RKO (cell line): ENCODE measurements around the gene MPDZ.

Experiments used
- DNase-seq: peaks from one replicate; pipeline ENCODE4 v3.0.0-alpha.2; 2016; ENCODE audit warnings: low spot score

MPDZ gene, protein sequence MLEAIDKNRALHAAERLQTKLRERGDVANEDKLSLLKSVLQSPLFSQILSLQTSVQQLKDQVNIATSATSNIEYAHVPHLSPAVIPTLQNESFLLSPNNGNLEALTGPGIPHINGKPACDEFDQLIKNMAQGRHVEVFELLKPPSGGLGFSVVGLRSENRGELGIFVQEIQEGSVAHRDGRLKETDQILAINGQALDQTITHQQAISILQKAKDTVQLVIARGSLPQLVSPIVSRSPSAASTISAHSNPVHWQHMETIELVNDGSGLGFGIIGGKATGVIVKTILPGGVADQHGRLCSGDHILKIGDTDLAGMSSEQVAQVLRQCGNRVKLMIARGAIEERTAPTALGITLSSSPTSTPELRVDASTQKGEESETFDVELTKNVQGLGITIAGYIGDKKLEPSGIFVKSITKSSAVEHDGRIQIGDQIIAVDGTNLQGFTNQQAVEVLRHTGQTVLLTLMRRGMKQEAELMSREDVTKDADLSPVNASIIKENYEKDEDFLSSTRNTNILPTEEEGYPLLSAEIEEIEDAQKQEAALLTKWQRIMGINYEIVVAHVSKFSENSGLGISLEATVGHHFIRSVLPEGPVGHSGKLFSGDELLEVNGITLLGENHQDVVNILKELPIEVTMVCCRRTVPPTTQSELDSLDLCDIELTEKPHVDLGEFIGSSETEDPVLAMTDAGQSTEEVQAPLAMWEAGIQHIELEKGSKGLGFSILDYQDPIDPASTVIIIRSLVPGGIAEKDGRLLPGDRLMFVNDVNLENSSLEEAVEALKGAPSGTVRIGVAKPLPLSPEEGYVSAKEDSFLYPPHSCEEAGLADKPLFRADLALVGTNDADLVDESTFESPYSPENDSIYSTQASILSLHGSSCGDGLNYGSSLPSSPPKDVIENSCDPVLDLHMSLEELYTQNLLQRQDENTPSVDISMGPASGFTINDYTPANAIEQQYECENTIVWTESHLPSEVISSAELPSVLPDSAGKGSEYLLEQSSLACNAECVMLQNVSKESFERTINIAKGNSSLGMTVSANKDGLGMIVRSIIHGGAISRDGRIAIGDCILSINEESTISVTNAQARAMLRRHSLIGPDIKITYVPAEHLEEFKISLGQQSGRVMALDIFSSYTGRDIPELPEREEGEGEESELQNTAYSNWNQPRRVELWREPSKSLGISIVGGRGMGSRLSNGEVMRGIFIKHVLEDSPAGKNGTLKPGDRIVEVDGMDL (N-terminal part only)

DNA sequence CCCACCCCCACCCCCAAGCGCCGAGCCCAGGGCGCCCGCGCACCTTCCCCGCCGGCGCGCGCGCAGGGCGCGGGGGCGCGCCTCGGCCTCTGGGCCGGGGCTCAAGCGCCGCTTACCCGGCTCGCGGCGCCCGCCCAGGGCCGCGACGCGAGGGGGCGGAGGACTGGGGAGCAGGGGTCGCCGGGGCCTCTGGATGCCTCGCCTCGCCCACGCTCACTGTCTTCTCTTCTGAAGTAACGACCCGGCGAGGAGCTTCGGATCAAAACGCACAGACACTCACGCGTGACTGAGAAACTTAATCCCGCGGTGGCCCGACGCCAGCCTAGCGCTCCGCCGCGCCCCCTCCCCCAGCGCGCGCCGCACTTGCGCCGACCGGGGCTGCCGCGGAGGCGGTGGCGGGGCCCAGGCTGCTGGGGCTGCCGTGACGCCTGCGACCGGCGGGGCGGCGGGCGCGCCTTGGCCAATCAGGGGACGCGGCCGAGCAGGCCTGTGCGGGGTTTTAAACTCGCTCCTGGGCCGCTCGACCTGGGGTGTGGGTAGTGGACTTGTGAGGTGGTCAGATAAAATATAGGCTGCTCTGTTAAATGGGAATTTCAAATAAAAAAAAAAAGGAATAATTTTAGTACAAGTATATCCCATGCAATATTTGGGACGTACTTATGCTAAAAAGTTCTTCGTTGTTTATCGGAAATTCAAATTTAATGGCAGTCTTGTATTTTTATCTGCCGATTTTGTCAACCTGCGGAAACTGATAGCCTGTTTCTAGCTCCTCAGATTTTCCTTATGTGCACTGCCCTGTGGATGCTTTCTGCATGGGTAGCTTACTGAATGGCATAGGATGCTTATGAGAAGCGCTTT lies at the start of gene MPDZ:
TSS of gene MPDZ (minus strand) at position 409 of the 858 bp plus-strand sequence. CDS start 29,377 bp downstream, outside the sequence.
- no peak for DNase-seq

DNA sequence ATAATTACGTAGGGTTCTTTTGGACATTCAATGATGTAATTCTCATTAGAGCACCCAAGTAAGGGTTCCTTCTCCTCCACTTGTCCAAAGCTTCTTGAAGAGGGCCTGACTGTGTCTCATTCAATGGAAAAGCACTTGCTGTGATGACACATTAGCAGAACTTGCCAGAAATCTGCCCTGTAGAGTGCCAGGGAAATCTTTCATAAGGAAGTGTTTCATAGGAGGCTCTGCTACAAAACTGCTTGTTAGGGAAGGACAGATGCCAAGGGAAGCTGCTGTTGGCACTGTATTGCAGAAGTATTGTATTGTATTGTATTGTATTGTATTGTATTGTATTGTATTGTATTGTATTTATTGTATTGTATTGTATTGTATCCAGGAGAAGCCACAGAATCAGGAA lies 45.5 kb upstream of the MPDZ start:
- DNase-seq, result no peak

DNA sequence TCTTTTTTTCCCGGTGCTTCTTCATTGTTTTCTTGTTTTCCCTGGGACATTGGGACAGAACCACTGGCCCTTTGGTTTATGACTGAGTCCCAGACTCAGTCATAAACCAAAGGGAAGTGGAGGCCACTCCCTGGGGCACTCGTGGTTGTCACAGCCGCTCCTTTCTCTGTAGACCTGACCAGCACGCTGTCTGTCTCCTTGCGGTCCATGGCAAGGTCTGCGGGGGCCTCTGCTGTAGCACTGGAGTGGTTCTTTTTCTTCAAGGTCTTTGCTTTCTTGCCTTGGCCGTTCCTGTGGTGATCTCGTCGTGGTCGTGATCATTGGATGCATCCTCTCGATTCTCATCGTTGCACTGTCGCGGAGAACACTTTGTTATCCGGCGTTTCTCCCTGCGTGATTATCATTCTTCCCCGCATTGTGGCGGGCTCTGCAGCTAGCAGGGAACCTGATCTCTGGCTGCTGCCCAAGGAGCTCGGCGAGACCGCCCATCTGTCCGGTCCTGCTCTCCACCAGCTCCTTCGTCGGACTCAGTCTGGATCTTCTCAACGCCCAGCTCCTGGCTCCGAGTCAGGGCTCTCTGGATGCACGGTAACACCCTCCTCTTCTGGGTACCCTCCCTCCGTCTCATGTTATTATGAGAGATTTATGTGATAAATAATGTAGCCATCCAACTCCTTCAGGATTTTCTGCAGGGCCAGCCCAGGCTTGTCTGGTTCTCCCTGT lies 43.5 kb upstream of the MPDZ start:
- DNase-seq, result no peak

DNA sequence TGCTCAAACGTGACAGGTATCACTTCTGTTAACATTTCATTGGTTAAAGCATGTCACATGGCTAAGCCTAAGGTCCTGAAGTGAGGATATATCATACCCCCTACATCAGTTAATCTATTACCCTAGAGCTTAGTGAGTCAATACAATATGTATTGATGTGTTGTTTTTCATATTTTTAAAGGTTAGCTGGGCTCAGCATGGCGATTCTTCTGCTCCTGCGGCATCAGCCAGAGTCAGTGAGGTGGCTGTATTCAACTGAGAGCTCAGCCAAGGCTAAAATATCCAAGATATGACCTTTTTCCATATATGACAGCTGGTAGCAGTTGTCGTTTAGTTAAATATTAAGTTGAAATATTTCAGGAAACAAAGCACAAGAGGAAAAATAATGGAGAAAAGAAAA lies 38.5 kb upstream of the MPDZ start:
- no peak for DNase-seq

DNA sequence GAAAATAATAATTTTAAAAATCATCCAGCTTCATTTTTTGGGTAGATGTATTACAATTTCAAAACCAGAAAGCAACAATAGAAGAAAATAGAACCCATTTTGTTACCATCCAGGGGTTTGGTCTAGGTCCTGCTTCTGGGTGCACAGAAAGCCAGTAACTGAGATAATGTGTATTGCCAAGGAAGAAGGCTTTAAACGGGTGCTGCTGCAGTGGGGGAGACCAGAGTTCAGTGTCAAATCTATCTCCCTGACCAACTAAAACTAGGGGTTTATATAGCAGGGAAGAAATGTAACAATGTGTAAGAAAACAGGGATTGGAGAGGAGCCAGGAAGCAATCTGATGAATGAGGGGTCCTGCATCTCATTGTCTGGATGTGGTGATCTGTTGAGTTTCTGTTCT lies 17.5 kb upstream of the MPDZ start:
- DNase-seq, result no peak

DNA sequence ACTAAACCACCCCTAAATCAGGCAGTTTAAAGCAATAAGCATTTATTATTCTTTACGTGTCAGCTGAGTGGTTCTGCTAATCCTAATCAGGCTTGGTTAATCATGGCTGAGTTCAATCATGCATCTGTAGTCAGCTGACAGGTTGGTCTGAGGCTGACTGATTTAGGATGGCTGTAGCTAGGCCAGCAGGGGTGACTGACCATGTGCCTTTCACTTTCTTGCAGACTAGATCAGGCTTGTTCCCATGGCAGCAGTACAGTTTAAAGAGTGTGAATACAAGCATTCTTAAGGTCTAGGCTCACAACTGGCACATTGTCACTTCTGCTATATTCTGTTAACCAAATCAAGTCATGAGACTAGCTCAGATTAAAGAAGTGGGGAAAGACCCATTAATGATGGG lies 16.1 kb upstream of the MPDZ start:
- no peak for DNase-seq

DNA sequence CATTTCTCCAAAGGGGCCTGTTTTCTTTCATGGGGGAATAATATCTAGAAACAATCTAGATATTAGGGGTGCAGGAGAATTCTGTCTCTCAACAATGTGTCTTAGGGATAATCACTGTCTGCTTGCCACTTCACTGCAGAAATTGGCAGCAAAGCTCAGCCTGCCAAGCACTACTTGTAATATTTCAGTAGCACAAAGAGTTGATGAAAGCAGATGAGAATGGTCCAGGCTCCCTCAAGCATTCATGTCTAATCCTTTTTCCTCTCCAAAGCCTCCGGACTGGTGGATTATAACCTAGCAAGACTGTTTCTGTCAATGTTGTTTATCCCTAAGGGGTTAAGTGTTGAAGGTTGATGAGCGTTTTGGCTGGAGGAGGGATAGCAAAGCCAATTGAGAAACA lies 13.3 kb upstream of the MPDZ start:
- DNase-seq, result no peak

DNA sequence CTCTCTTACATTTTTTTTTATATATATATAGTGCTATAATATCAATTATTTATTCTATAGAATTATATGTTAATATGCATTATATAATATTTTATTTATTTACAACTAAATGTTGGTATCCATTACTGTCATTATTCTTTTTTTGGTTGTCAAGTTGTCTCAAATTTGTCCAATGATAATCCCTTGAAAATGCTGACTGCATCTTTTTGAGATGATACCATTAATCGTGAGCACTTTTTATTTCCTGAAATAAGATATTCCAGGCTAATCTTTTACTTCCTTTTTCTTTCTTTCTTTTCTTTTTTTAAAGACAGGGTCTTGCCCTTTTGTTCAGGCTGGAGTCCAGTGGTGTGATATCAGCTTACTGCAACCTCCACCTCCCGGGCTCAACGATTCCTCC lies 12.7 kb upstream of the MPDZ start:
- DNase-seq, result no peak

DNA sequence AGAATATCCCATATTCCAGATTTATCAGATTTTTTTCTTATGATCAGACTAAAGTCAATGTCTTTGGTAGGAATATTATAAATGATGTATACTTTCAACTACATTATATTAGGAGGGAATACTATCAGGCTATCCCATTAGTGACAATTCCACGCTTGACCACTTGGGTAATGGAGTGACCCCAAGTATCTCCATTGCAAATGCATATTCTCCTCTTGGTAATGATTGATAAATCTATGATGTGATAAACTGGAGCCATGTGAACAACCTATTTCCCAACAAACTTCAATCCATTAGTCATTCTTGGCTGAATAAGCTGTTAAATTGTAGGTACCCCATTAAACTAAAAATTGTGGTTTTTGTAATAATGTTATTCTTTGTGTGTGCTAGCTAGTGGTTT lies 12.2 kb upstream of the MPDZ start:
- DNase-seq, result no peak

DNA sequence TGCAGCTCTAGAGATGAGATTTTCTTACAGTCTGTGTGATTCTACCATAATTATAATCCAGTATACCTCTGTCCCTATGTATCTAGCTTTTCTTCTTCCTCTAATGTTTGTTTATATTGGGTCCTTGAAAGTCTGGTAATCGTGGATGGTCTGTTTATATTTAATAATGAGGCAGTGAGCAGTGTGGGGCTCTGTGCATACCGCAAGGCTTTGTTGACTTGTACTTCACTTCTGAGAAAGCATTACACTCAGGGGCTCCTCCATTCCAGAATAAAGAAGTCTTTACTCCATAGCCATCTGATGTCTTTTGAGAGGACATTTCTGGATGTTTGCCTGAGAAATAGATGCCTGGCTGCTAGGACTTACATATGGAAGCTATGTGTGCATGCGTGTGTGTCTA lies 4.5 kb upstream of the MPDZ start:
- no peak for DNase-seq

DNA sequence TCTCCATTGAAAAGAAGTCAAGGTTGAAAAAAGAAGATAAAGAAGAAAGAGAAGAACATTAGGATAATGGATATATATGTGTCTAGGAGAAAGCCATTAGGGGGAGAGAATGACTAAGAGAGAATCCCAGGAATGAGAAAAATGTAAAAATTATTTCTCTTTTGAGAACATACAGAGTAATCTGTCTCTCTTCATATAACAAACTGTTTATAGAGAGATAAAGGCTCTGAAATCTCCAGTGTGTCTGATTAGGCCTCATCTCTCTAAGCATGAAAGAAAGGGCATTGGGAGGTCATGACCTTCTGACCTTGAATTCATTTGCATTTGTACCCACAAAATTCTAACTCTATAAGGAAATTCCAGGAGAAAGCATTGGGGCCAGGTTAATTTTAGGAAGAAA lies 3.5 kb upstream of the MPDZ start:
- DNase-seq, result no peak

DNA sequence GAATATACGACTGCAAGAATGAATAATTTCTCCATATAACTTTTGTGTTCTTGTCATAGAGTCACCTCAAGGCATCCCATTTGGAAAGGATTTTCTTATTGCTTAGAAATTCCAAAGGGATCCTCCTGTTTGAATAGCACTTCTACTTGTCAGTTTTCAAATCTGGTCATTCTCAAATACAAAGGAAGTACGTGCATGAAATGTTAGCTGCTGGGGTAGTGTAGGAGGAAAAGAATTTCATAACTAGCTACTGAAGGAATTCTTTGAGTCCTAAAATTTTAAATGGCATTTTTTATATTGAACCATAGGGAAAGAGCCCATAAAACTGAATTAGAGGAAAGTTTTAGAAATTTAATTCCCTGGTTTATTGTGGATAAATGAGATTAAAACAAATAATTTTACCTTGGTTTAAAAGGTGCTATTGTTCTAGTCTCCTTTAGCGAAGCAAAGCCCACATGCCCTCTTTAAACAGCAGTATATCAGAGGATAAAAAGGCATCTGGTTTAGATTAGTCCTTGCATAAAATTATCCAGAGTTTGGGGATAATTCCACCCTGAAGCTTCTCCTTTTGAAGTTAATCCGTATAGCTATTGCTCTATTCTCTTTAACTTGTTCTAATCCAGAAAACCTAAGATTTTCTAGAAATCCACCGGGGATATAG lies 2.0 kb upstream of the MPDZ start:
- no peak for DNase-seq

DNA sequence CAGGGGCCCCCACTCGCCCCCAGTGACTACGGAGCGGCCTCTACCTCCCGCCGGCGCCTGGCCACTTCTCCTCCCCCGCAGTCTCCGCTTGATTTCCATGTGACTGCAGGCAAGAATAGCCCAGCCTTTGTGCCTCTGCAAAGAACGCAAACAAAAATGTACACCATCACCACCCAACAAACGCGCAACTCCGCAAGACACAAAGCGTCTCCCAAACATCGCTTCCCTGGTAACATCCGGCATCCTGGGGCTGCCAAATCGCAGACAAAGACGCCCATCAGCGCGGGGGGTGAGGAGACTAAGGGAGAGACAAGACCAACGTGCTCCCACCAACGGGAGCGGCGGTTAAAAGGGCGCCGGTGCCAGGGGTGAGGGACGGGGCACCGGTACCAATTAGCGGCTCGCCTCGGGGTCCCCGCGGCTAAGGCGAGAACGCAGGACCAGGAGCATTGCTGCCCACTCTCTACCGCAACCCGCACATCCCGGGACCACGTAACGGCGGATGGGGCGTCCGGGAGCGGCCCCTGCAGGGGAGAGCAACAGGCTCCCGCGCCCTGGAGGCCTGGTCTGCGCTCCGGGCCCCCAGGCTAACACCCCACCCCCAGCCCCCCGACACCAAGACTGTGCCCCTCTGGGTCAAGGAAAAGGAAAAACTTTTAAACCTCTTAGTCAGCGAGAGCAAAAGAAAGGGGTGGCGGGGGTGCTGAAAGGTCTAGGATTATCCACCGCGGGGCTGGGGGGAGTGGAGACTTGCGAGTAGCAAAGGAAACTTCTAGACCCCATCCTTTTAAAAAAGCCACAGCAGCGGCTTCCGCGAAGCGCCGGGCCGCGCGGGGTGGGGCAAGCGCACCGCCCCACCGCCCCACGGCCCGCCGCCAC lies 885 bp downstream of the MPDZ start:
- DNase-seq, result no peak

DNA sequence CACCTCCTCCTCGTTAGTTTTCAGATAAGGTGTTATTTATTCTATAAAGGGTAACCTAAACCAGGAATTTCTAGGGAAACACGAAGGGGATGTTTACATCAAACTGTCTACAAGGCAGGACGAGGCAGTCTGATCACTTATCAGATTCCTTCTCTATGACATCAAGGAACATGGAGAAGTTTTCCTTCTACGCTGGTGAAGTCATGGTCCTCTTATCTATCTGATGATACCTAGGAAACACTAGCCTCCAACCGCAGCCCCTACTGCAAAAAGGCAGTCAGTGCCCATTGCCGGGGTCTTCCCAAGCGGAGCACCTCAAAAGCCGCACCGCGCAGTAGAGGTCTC lies 1.5 kb downstream of the MPDZ start:
- DNase-seq, result no peak

DNA sequence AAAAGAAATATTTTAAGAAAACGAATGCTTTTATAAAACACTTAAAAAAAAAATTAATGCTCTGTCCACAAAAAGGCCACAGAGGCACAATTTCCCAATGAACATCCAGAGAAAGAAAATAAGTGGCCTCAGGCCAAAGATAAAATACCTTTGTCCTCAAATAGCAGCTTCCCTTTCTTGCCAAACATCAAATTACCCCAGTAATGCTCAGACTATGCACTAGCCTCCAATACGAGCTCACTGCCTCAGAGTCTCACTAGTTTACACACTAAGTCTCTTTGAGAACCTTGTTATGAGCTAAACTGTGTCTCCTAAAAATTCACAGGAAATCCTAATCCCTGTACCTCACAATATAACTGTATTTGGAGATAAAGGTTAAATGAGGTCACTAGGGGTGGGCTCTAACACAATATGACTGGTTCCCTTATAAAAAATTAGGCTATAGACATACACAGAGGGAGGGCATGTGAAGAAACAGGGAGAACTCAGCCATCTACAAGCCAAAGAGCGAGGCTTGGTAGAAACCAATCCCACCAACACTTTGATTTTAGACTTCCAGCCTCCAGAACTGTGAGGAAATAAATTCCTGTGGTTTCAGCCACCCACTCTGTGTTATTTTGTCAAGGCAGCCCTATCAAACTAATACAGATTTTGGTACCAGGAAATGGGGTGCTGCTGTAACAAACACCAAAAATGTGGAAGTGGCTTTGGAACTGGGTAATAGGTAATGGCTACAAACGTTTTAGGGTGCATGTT lies 4.4 kb downstream of the MPDZ start:
- DNase-seq, result no peak

DNA sequence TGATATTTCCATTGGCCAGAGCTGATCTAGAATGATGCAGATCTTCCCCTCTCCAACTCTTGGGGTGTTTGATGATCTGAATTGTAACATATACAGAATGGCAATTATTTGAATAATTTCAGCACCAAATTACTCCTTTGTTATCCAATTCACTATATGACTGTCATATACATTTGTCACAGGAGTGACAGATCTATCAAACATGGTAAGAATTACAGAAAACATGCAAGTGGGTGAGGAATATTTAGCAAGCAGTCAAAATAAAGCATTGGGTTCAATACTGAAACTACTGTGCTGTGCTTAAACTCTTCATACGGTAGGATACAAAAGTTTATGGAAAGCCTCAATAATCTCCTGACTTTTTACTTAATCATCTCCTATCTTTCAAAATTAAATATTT lies 8.8 kb downstream of the MPDZ start:
- DNase-seq, result no peak

DNA sequence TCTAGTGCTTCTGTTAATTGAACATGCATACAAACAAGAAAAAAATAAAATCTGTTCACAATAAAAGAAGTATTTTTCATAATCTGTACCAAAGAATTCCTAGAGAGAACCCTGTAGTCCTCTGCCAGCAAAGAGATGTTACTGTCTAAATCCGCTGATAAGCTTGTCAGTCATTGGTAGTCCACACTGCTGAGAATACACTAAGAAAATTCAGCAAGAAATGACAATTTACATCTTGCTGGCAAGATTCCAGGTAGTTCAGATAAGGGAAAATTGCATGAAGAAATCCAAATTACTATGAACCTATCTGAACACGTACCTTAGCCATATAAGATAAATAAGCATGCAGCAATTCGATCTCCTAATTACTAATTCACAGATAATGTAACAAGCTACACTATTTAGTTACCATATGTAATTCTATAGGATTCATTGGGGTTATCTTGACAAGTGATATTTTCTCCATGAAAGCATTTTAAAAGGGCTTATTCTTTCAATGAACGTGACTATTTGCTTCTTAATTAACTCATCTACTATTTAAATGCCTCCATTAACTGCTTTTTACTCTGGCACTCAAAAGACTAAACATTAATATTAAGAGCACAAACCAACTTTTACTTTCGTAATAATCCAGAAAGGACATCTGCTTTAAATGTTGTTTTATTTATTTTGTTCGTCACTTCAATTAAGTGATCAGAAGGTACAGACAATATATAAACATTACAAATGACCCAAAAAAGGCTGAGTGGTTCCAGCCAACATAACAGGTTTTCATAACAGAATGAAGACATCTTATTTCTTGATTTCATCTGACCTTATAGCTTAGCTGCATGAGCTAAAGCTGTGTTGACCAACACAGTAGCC lies 9.7 kb downstream of the MPDZ start:
- DNase-seq, result no peak

DNA sequence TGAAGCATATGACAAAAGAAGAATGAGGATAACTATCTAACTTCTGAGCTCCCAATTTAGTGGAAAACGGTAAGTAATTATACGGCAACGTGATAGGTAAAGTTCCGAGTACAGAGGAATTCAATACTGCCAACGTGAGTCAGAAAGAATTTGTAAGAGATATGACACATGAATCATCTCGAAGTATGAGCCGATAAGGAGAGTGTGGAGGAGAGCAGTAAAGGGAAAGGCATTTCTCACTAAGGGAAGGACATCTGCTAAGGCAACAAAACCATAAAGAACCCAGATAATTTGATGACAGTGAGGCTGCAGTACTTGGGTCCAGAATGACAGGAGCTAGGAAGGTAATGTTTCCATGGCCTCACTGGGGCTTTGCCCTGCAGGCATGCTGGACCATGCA lies 11.0 kb downstream of the MPDZ start:
- DNase-seq, result peak; percentile 28
